A549 (cell line): ENCODE measurements around the gene HOMER2. TPM values are rescaled to one million over a fixed set of nuclear protein-coding genes. Genes with fewer than 3 reads are reported as not detected.

Source experiments
- ATAC-seq, 2 experiments: fragments of 200-7000 bp in 1 of 2; fragments of >200 bp in 1 of 2; cut with Nextera tagmentation in 1 of 2; cut with Tn5 transposase in 1 of 2; 3 replicates each; pipeline versions ENCODE4 v1.8.0 to v1.9.1; 2018 to 2020; ENCODE audit warnings: mild to moderate bottlenecking in 1 of 2, moderate library complexity in 1 of 2
- CTCF ChIA-PET: fragments of 300-600 bp; sonication (Branson Sonifier 250); formaldehyde crosslinking; extraction: SDS; loops from one replicate; lab custom pipeline; 2021; ENCODE audit warnings: antibody characterized with exemption, inconsistent platforms; lab: Yijun Ruan, JAX
- POLR2A ChIA-PET: fragments of 350-600 bp; formaldehyde crosslinking; extraction: SDS; loops from one replicate; lab custom pipeline; 2021; ENCODE audit warnings: antibody characterized with exemption, inconsistent platforms; lab: Yijun Ruan, JAX
- DNase-seq, 2 experiments: peaks; one replicate each; pipeline versions ENCODE4 v3.0.0 to v3.0.0-alpha.2; 2011 to 2016; ENCODE audit warnings: low read depth in 1 of 2, low spot score in 1 of 2
- FAIRE-seq: peaks from 2 replicates; lab custom pipeline; 2011; peaks lifted over from hg19 to GRCh38; lab: Jason Lieb, UNC
- H3K27ac ChIP-seq, 2 experiments: fragments of >200 bp; sonication (Bioruptor Twin); formaldehyde crosslinking; 3 replicates each; pipeline ENCODE4 v1.5.1; 2016 to 2017
- H3K4me1 ChIP-seq: fragments of >200 bp; sonication (Bioruptor Twin); formaldehyde crosslinking; 3 replicates; pipeline ENCODE4 v1.6.1; 2016
- H3K4me2 ChIP-seq: fragments of >200 bp; sonication (Bioruptor Twin); formaldehyde crosslinking; 3 replicates; pipeline ENCODE4 v1.6.1; 2016
- H3K4me3 ChIP-seq: fragments of >200 bp; sonication (Bioruptor Twin); formaldehyde crosslinking; 3 replicates; pipeline ENCODE4 v1.5.1; 2016
- H3K9me3 ChIP-seq: fragments of >200 bp; sonication (Bioruptor Twin); formaldehyde crosslinking; 3 replicates; pipeline ENCODE4 v1.6.1; 2016
- CHD2 ChIP-seq: fragments of 150-350 bp; IDR thresholded peaks from 2 replicates; pipeline ENCODE4 v1.6.1; 2014; ENCODE audit warnings: low read length; ENCODE audit not compliant: partially characterized antibody
- ESRRA ChIP-seq: fragments of 150-350 bp; IDR thresholded peaks from 2 replicates; pipeline ENCODE4 v1.6.1; 2014; ENCODE audit warnings: mild to moderate bottlenecking, low read length, borderline replicate concordance
- FOSL2 ChIP-seq, 2 experiments: fragments of 450-650 bp in 1 of 2; fragments of >200 bp in 1 of 2; sonication (Bioruptor Twin) in 1 of 2; formaldehyde crosslinking; IDR thresholded peaks; 2 replicates each; pipeline versions ENCODE4 v1.5.0 to v1.6.1; 2016 to 2020; ENCODE audit warnings: mild to moderate bottlenecking in 1 of 2, moderate library complexity in 1 of 2
- JUN ChIP-seq, 2 experiments: fragments of >200 bp; sonication (Bioruptor Twin); formaldehyde crosslinking; IDR thresholded peaks; 2 replicates in 1 of 2; 3 replicates in 1 of 2; pipeline ENCODE4 v1.6.1; 2016 to 2017
- KDM5A ChIP-seq: fragments of 200-600 bp; sonication (generic); IDR thresholded peaks from 2 replicates; pipeline ENCODE4 v1.6.1; 2016; ENCODE audit warnings: antibody characterized with exemption, mild to moderate bottlenecking
- MYC ChIP-seq: IDR thresholded peaks from 2 replicates; pipeline ENCODE4 v1.6.1; 2012; ENCODE audit warnings: mild to moderate bottlenecking, inconsistent platforms, low read length, improper control_type of control experiment, borderline replicate concordance
- NR3C1 ChIP-seq: fragments of >200 bp; sonication (Bioruptor Twin); formaldehyde crosslinking; IDR thresholded peaks from 3 replicates; pipeline ENCODE4 v1.6.1; 2017
- PHF8 ChIP-seq: fragments of 200-600 bp; sonication (generic); IDR thresholded peaks from 2 replicates; pipeline ENCODE4 v1.6.1; 2016; ENCODE audit warnings: low read depth, mild to moderate bottlenecking, antibody characterized with exemption, moderate library complexity, borderline replicate concordance
- POLR2AphosphoS2 ChIP-seq: conservative IDR thresholded peaks from 2 replicates; pipeline ENCODE4 v1.6.1; 2012; ENCODE audit warnings: low read length, improper control_type of control experiment, inconsistent platforms
- SREBF2 ChIP-seq: fragments of 450-650 bp; IDR thresholded peaks from 2 replicates; pipeline ENCODE4 v1.6.1; 2014; ENCODE audit warnings: mild to moderate bottlenecking, moderate library complexity
- ZFP36 ChIP-seq: fragments of 450-650 bp; IDR thresholded peaks from 2 replicates; pipeline ENCODE4 v1.6.1; 2014; ENCODE audit warnings: borderline replicate concordance; ENCODE audit not compliant: partially characterized antibody
- ZSCAN20 ChIP-seq: fragments of 250-450 bp; sonication (Bioruptor Pico); IDR thresholded peaks from 2 replicates; pipeline ENCODE4 v1.8.0; 2022; ENCODE audit warnings: mild to moderate bottlenecking, moderate library complexity
- WGBS: methylation state at CpG from one replicate; pipeline ENCODE4 v1.1.6; 2017; ENCODE audit errors: missing lambda C conversion rate; 5-methylcytosine and 5-hydroxymethylcytosine counted together
- polyA plus RNA-seq, 4 experiments: library from polyadenylated mRNA; depleted of rRNA in 3 of 4; stranded (reverse); fragments of >200 nt; fragmentation: RNase III in 1 of 4; extraction: RNeasy Plus Mini Kit Qiagen cat#74134 plus additional on column Dnase treatment in 1 of 4; gene quantifications; 2 replicates in 3 of 4; 3 replicates in 1 of 4; pipeline ENCODE4 v1.2.3, GENCODE V29; 2011 to 2017
- TF ChIP-seq, protein P1 (sequence below): fragments of 200-600 bp; sonication (generic); IDR thresholded peaks from 2 replicates; pipeline ENCODE4 v1.6.1; 2016; ENCODE audit warnings: antibody characterized with exemption, mild to moderate bottlenecking, moderate library complexity
- TF ChIP-seq, protein P2 (sequence below): fragments of 150-350 bp; IDR thresholded peaks from 2 replicates; pipeline ENCODE4 v1.6.1; 2014; ENCODE audit warnings: low read depth, mild to moderate bottlenecking, low read length
- TF ChIP-seq, protein P3 (sequence below): IDR thresholded peaks from 2 replicates; pipeline ENCODE4 v1.6.1; 2012

The HOMER2 gene
- polyA plus RNA-seq, 2 of the 4 experiments (the other 2 are of a cell fraction), result 9.4 to 15.4 TPM

DNA sequence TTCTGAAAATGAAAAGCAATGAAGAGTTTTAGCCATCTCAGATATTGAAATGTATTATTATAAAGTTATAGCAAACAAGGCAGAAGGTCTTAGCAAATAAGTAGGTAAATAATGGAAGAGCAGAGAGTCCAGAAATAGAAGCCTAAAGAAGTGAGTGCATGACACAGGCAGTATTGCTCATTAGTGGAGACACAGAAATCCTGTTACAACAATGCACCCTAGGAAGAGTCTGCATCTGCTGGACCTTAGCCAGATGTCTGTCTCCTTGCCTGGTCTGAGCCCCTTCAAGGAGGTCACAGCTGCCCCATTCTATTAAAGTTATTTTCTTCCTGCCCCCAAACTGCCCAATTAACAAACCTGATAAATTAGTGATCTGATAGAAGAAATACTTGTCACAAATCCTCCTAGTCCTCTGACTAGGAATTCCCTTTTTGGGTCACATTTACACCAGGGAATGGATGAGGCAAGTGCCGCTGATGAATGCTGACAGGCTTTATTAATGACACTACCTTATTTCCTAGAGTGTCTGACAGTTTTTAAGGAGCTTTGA, 51.9 kb downstream of the HOMER2 start:
- Histone ChIP-seq H3K4me3 (no peak overlapping the region), H3K9me3 (no peaks in the 10 kb centered on the region), H3K4me1 (no peaks in the 10 kb centered on the region), H3K27ac (no peak overlapping the region), H3K4me2 (no peak overlapping the region)
- CTCF ChIA-PET, result interaction anchor here (1.6 kb wide), 1 partner anchor 28 kb away, joined by 3 read pairs; no protein-coding TSS in a partner anchor
- ATAC-seq (no peak), FAIRE-seq (no peak), DNase-seq (no peak)
- TF ChIP-seq CHD2 (no peak), KDM5A (no peak), ZFP36 (no peak), ZSCAN20 (CRISPR knock-in tag) (no peak), FOSL2 (IDR thresholded peaks at IDR 0.05) (no peak), FOSL2 (CRISPR knock-in tag; IDR thresholded peaks at IDR 0.05) (no peak), ESRRA (no peak), PHF8 (no peak), SREBF2 (no peak), MYC (no peak)
- TF ChIP-seq, protein P1, sequence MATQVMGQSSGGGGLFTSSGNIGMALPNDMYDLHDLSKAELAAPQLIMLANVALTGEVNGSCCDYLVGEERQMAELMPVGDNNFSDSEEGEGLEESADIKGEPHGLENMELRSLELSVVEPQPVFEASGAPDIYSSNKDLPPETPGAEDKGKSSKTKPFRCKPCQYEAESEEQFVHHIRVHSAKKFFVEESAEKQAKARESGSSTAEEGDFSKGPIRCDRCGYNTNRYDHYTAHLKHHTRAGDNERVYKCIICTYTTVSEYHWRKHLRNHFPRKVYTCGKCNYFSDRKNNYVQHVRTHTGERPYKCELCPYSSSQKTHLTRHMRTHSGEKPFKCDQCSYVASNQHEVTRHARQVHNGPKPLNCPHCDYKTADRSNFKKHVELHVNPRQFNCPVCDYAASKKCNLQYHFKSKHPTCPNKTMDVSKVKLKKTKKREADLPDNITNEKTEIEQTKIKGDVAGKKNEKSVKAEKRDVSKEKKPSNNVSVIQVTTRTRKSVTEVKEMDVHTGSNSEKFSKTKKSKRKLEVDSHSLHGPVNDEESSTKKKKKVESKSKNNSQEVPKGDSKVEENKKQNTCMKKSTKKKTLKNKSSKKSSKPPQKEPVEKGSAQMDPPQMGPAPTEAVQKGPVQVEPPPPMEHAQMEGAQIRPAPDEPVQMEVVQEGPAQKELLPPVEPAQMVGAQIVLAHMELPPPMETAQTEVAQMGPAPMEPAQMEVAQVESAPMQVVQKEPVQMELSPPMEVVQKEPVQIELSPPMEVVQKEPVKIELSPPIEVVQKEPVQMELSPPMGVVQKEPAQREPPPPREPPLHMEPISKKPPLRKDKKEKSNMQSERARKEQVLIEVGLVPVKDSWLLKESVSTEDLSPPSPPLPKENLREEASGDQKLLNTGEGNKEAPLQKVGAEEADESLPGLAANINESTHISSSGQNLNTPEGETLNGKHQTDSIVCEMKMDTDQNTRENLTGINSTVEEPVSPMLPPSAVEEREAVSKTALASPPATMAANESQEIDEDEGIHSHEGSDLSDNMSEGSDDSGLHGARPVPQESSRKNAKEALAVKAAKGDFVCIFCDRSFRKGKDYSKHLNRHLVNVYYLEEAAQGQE, result no peak
- TF ChIP-seq, protein P2, sequence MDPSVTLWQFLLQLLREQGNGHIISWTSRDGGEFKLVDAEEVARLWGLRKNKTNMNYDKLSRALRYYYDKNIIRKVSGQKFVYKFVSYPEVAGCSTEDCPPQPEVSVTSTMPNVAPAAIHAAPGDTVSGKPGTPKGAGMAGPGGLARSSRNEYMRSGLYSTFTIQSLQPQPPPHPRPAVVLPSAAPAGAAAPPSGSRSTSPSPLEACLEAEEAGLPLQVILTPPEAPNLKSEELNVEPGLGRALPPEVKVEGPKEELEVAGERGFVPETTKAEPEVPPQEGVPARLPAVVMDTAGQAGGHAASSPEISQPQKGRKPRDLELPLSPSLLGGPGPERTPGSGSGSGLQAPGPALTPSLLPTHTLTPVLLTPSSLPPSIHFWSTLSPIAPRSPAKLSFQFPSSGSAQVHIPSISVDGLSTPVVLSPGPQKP, result no peak
- TF ChIP-seq, protein P3, sequence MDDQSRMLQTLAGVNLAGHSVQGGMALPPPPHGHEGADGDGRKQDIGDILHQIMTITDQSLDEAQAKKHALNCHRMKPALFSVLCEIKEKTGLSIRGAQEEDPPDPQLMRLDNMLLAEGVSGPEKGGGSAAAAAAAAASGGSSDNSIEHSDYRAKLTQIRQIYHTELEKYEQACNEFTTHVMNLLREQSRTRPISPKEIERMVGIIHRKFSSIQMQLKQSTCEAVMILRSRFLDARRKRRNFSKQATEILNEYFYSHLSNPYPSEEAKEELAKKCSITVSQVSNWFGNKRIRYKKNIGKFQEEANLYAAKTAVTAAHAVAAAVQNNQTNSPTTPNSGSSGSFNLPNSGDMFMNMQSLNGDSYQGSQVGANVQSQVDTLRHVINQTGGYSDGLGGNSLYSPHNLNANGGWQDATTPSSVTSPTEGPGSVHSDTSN, result no peak
- WGBS, result 0% methylated on average over 1 of the region's 1 CpG
- POLR2A ChIA-PET, result no interaction called here

DNA sequence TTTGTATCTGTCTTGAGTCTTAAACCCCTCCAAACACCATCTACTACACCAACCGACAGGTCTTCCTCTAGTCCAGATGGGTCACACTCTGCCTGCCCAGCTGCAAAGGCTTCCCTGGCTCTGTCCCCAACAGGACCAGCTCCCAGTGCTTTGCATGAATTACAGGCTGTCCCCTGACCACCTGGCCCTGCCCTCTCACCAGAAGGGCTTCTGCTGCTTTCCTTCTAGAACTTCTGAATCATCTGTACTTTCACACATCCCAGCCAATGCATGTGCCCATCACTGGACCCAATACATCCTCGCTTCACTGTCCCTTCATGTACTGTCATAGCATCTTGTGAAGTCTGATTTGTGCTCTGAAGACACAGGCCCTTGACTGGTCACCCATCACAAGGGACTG, 53.6 kb downstream of the HOMER2 start:
- TF ChIP-seq MYC, result no peak
- no peak for TF ChIP-seq ZSCAN20 (CRISPR knock-in tag)
- TF ChIP-seq ZFP36, result no peak
- no peak for TF ChIP-seq NR3C1
- Histone ChIP-seq H3K4me3 (no peak overlapping the region), H3K9me3 (no peaks in the 10 kb centered on the region), H3K27ac (no peak overlapping the region), H3K4me2 (no peak overlapping the region), H3K4me1 (no peaks in the 10 kb centered on the region)
- POLR2A ChIA-PET, result no interaction called here
- WGBS, result 83% methylated on average over 2 of the region's 2 CpGs
- no peak for FAIRE-seq
- DNase-seq, result no peak
- CTCF ChIA-PET, result no interaction called here
- no peak for ATAC-seq

DNA sequence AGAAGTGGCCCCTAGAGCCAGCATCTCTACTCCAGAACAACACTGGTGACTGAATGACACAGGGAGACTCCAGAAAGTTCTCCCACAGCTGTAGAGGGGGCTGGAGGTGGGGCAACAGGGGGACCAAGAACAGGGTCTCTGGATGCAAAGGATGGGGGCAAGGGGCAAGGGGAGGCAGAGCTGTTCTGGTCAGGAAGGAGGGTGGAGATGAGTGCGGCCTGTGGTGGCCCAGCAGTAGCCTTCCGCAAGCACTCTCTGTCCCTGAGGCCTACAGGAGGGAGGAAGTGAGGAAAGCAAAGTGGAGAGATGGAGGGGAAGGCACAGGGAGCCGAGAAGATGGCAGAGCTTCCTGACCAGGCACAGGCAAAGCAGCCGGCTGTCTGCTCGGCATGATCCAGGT, 56.5 kb downstream of the HOMER2 start:
- H3K4me2 ChIP-seq, result no peak overlapping the region
- TF ChIP-seq POLR2AphosphoS2, result no peak
- no peak for TF ChIP-seq JUN (IDR thresholded peaks at IDR 0.05)
- DNase-seq, result no peak
- FAIRE-seq, result no peak
- CTCF ChIA-PET, result interaction anchor here (1.1 to 1.4 kb wide), 2 partner anchors 26 to 179 kb away, joined by 3 to 4 read pairs; no protein-coding TSS in a partner anchor
- H3K4me3 ChIP-seq, result no peak overlapping the region
- POLR2A ChIA-PET, result no interaction called here
- H3K4me1 ChIP-seq, result no peaks in the 10 kb centered on the region
- no peaks in the 10 kb centered on the region for H3K9me3 ChIP-seq
- ATAC-seq, result no peak
- no peak overlapping the region for H3K27ac ChIP-seq
- WGBS, result 86% methylated on average over 5 of the region's 5 CpGs
